ENCODE results near the gene MYO9B. TPM values are rescaled to one million over a fixed set of nuclear protein-coding genes. Genes with fewer than 3 reads are reported as not detected.

Gene MYO9B
- total and polyA plus RNA-seq, 10 donors = 70.5 to 329 (median 256) TPM

DNA sequence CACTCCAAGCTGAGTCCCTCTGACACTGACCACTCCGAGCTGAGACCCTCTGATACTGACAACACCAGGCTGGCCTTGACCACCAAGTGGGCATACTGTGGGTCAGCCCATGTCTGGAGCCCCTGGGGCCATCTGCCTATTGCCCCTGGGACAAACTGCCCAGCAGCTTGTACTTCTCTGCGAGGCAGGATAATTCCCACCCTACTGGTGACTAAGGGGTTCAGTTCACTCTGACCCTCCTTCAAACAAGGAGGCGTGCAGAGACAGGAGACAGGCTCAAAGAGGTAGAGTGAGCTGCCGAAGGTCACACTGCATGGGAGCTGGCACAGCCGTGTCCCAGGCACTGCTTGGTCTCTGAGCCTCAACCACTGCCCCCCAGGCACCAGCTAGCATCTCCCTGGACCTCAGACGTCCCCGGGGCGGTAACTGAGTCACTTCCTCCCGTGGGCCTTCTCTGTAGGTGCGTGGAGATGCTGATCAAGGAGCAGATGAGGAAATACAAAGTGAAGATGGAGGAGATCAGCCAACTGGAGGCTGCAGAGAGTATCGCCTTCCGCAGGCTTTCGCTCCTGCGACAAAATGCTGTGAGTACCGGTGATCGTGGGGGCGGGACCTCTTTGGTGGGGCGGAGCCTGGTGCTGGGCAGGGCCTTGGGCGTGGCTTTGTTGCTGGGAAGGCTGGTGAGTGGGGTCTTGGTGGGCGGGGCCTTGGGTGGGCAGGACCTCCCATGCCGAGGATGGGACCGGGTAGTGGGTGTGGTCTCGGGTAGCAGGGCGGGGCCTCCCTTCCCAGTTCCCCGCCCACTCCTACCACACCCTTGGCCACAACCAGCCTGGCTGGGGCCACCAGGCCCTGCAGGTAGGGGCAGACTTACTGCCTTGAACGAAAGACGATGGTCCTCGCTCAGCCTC, 133.8 kb downstream of the MYO9B start:
- peak in 2 of 3 donors; percentile 16 to 51 for TF ChIP-seq POLR2AphosphoS5 (IDR thresholded peaks at IDR 0.05)
- TF ChIP-seq, protein P1, sequence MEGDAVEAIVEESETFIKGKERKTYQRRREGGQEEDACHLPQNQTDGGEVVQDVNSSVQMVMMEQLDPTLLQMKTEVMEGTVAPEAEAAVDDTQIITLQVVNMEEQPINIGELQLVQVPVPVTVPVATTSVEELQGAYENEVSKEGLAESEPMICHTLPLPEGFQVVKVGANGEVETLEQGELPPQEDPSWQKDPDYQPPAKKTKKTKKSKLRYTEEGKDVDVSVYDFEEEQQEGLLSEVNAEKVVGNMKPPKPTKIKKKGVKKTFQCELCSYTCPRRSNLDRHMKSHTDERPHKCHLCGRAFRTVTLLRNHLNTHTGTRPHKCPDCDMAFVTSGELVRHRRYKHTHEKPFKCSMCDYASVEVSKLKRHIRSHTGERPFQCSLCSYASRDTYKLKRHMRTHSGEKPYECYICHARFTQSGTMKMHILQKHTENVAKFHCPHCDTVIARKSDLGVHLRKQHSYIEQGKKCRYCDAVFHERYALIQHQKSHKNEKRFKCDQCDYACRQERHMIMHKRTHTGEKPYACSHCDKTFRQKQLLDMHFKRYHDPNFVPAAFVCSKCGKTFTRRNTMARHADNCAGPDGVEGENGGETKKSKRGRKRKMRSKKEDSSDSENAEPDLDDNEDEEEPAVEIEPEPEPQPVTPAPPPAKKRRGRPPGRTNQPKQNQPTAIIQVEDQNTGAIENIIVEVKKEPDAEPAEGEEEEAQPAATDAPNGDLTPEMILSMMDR (IDR thresholded peaks at IDR 0.05 in 8 of 11, conservative IDR thresholded peaks at IDR 0.05 in 3 of 11) = no peak
- no peak for TF ChIP-seq POLR2A (IDR thresholded peaks at IDR 0.05)
- intact Hi-C loops (cut with DNase I; ENCODE audit: low total_unique reads) = no loop called here
- WGBS, 5 donors = 75 to 85% (median 77%) methylated on average over 18 to 28 of the region's 28 CpGs
- H3K9me3 ChIP-seq = no peaks in the 10 kb centered on the region
- H3K4me1 ChIP-seq = peaks cover 0 to 7% (median 3%) of the 10 kb centered on the region in 6 donors
- DNase-seq = peak; percentile 78
- peak overlapping the region in 1 of 8 donors; percentile 50 for H3K27ac ChIP-seq
- no peak overlapping the region for H3K4me3 ChIP-seq
- H3K36me3 ChIP-seq = peaks cover 0 to 95% (median 80%) of the 10 kb centered on the region in 6 donors
- H3K27me3 ChIP-seq (replicated peaks in 1 of 7) = no peaks in the 10 kb centered on the region

DNA sequence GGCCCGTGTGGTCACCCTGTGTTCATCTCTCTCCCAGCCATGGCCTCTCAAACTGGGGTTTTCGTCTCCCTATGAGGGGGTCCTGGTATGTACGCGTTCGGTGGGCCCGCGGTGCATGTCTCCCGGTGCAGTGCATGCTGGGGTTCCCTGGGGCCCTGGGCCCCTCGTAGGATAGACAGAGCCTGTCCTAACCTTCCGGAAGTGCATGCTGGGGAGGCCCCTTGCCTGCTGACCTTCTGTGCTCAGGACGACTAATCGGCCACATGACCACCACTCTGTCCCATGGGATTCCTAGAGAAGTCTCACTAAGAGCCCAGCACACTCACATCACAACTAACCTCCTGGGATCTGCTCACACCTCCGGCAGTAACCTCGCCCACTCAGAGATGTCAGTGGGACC, 134.7 kb downstream of the MYO9B start:
- H3K27me3 ChIP-seq (replicated peaks in 1 of 7) = no peaks in the 10 kb centered on the region
- TF ChIP-seq, protein P1 (IDR thresholded peaks at IDR 0.05 in 8 of 11, conservative IDR thresholded peaks at IDR 0.05 in 3 of 11) = no peak
- TF ChIP-seq POLR2AphosphoS5 (IDR thresholded peaks at IDR 0.05) (no peak), POLR2A (IDR thresholded peaks at IDR 0.05) (no peak)
- peaks cover 0 to 85% (median 73%) of the 10 kb centered on the region in 6 donors for H3K36me3 ChIP-seq
- peak overlapping the region in 1 of 8 donors; percentile 50 for H3K27ac ChIP-seq
- intact Hi-C loops (cut with DNase I; ENCODE audit: low total_unique reads) = no loop called here
- DNase-seq = peak; percentile 64
- 83 to 93% (median 89%) methylated on average over 8 to 14 of the region's 14 CpGs for whole genome bisulfite sequencing, 5 donors
- peaks cover 4 to 14% (median 10%) of the 10 kb centered on the region in 6 donors for H3K4me1 ChIP-seq
- no peaks in the 10 kb centered on the region for H3K9me3 ChIP-seq
- no peak overlapping the region for H3K4me3 ChIP-seq

DNA sequence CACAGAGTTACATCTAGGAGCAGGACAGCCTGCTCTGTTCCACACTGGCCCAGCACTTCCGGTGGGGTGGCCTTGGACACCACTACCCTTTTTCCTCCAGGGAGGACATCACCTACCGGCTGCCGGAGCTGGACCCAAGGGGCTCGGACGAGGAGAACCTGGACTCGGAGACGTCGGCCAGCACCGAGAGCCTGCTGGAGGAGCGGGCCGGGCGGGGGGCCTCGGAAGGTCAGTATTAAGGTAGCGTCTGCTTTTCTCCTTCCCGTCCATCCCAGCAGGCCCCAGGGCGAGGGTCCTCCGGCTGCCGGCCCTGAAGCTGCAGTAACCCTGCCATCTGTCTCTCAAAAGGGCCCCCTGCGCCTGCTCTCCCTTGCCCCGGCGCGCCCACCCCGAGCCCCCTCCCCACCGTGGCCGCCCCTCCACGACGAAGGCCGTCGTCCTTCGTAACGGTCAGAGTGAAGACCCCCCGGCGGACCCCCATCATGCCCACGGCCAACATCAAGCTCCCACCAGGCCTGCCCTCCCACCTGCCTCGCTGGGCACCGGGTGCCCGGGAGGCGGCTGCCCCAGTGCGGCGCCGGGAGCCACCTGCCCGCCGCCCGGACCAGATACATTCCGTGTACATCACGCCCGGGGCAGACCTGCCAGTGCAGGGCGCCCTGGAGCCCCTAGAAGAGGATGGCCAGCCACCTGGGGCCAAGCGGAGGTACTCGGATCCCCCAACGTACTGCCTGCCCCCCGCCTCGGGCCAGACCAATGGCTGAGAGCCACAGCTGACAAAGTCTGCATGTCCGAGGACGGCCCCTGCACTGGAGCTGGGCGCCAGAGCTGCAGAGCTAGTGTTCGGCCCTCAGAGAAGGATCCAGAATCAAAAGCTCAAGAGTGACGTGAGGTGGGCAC, 136.2 kb downstream of the MYO9B start:
- WGBS, 5 donors = 91 to 96% (median 95%) methylated on average over 36 to 58 of the region's 58 CpGs
- intact Hi-C loops (cut with DNase I; ENCODE audit: low total_unique reads) = no loop called here
- TF ChIP-seq POLR2AphosphoS5 (IDR thresholded peaks at IDR 0.05) = peak in 1 of 3 donors; percentile 43
- TF ChIP-seq POLR2A (IDR thresholded peaks at IDR 0.05) = no peak
- TF ChIP-seq, protein P1 (IDR thresholded peaks at IDR 0.05 in 8 of 11, conservative IDR thresholded peaks at IDR 0.05 in 3 of 11) = no peak

More for the DNA sequence above, 136.2 kb downstream of the MYO9B start:
- Histone ChIP-seq H3K27me3 (replicated peaks in 1 of 7) (no peaks in the 10 kb centered on the region), H3K4me3 (no peak overlapping the region), H3K36me3 (peaks cover 0 to 81% (median 58%) of the 10 kb centered on the region in 6 donors), H3K9me3 (no peaks in the 10 kb centered on the region), H3K4me1 (peaks cover 4 to 24% (median 20%) of the 10 kb centered on the region in 6 donors), H3K27ac (no peak overlapping the region)
- peak; percentile 76 for DNase-seq

Data from spleen (tissue), 11 donors.